ENCODE data around the gene CGB1. TPM values are rescaled to one million over a fixed set of nuclear protein-coding genes. Genes with fewer than 3 reads are reported as not detected.
A peak's percentile ranks its signal among the peaks of the same experiment; 100 is the strongest.

Gene CGB1
- total RNA-seq, 1 experiment from 2014 or later, result not detected

- no peak overlapping the region for H3K4me2 ChIP-seq (ENCODE audit: insufficient read depth, insufficient read length, low read length)
Measured at GRCh38 chr19:49073514-49074378, 37.1 kb upstream of the CGB1 start.

More at GRCh38 chr19:49073514-49074378, 37.1 kb upstream of the CGB1 start:
- no peak overlapping the region for H2BK15ac ChIP-seq (ENCODE audit: low read depth, low read length)
- no peaks in the 10 kb centered on the region for H3K79me2 ChIP-seq (ENCODE audit: insufficient read depth, low read length)
- no peak overlapping the region for H3K4ac ChIP-seq (ENCODE audit: low read depth, low read length)
- no peak overlapping the region for H3K27ac Mint-ChIP-seq
- peak; percentile 71 for DNase-seq
- no peak overlapping the region for H3K9ac ChIP-seq (ENCODE audit: extremely low read depth, insufficient read length, low read length)
- no peaks in the 10 kb centered on the region for H3K4me1 ChIP-seq (ENCODE audit: insufficient read depth, low read length)
- H2AFZ ChIP-seq (ENCODE audit: low read length), result no peak overlapping the region
- peaks cover 0 to 1% (median 0%) of the 10 kb centered on the region in 3 experiments; a peak in 1 of 7 replicates for H3K36me3 Mint-ChIP-seq (ENCODE audit: insufficient read depth in 1 of 3, low read depth in 3 of 3)
- H3K9me3 ChIP-seq (ENCODE audit: control insufficient read depth, low read depth, low read length), result no peaks in the 10 kb centered on the region
- H3K23ac ChIP-seq (ENCODE audit: insufficient read length, low read depth, low read length), result no peak overlapping the region
- H3K23me2 ChIP-seq (ENCODE audit: insufficient read length, low read depth, low read length, poor library complexity, severe bottlenecking), result no peaks in the 10 kb centered on the region
- H3K9me3 Mint-ChIP-seq, result peaks cover 9 to 11% of the 10 kb centered on the region in 2 experiments; a peak in 4 of 5 replicates
- H2BK5ac ChIP-seq (ENCODE audit: insufficient read length, low read length), result no peak overlapping the region
- H2BK12ac ChIP-seq (ENCODE audit: insufficient read length, low read depth, low read length), result no peak overlapping the region
- peak overlapping the region; percentile 38 to 77; a peak in 4 of 5 replicates for H3K4me3 Mint-ChIP-seq
- H3K27me3 Mint-ChIP-seq (ENCODE audit: low read depth), result peaks cover 74% of the 10 kb centered on the region
- no peak overlapping the region for H3K27ac ChIP-seq (ENCODE audit: insufficient read length, low read depth, low read length)
- no peak overlapping the region for H2BK120ac ChIP-seq (ENCODE audit: low read depth, low read length, poor library complexity, severe bottlenecking)
- no peak overlapping the region for H4K5ac ChIP-seq (ENCODE audit: insufficient read length, low read depth, low read length)
- no peak overlapping the region for H3K18ac ChIP-seq (ENCODE audit: insufficient read length, low read depth, low read length)
- peaks cover 36% of the 10 kb centered on the region for H3K27me3 ChIP-seq (ENCODE audit: insufficient read depth, low read length)
- no peaks in the 10 kb centered on the region for H4K20me1 ChIP-seq (ENCODE audit: control insufficient read depth, insufficient read depth, insufficient read length)
- H4K8ac ChIP-seq (replicated peaks; ENCODE audit: insufficient read length, low read depth, low read length), result no peak overlapping the region
- H3K79me1 ChIP-seq (ENCODE audit: insufficient read depth, low read depth, low read length, poor library complexity, severe bottlenecking), result no peaks in the 10 kb centered on the region
- no peak overlapping the region for H3K56ac ChIP-seq (ENCODE audit: insufficient read length, low read depth, low read length)
- H4K91ac ChIP-seq (ENCODE audit: insufficient read length, low read depth, low read length), result no peak overlapping the region
- peak; percentile 60 for TF ChIP-seq CTCF (conservative IDR thresholded peaks at IDR 0.05)
- H3K14ac ChIP-seq (ENCODE audit: insufficient read depth, low read length), result no peak overlapping the region
- H2AK5ac ChIP-seq (ENCODE audit: insufficient read length, low read length), result no peak overlapping the region
- H3T11ph ChIP-seq (ENCODE audit: low read length), result no peak overlapping the region
- WGBS (ENCODE audit: extremely low coverage, insufficient read length, low lambda C conversion rate), result no CpG with 5 or more reads among the region's 23 CpGs
- no peak overlapping the region for H2BK20ac ChIP-seq (ENCODE audit: low read depth, low read length, poor library complexity, severe bottlenecking)
- H3K4me1 Mint-ChIP-seq, result peaks cover 4 to 20% of the 10 kb centered on the region in 2 experiments; a peak in 3 of 4 replicates

Data from H9 (cell line).